HG03064 (cell line): ENCODE data around the gene ZBTB7B.

ENCODE experiments used
- ATAC-seq: cut with Tn5 transposase; IDR thresholded peaks from one replicate; pipeline ENCODE4 v1.9.1; 2021; ENCODE audit warnings: low read depth; ENCODE audit not compliant: unreplicated experiment

The ZBTB7B gene

DNA sequence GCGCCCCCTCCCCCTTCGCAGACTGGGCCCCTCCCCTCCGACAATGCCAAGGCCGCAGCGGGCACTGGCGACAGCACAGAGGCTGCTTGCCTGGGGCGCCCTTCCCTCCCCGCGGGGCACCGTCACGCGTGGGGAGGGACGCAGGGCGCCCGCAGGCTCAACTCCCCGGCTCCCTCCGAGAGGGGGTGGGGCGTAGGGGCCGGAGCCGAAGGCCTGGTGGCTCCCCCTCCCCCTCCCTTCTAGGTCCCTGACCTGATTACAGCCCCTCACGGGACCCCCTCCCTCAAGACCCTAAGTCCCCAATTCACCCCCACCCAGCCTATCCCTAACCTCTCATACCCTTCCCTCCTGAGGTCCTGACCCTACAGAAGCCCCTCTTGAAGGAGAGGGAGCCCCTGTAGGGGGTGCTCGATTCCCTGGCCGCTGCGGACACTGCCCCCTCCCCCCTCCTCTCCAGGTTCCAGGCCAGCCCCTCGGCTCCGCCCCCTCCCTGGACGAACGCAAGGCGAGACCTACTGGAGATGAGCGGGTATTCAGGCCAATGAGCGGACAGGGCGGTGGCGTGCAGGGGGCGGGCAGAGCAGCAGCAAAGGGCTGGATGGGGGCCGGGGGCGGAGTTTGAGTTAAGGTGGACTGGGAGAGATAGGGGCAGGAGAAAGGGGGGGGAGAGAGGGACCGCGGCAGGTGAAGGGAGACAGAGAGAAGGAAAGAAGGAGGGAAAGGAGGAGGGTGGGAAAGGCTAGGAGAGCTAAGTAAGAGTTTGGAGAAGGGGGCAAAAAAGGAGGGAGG lies 733 bp upstream of the ZBTB7B start:
- ATAC-seq = peak; percentile 36

DNA sequence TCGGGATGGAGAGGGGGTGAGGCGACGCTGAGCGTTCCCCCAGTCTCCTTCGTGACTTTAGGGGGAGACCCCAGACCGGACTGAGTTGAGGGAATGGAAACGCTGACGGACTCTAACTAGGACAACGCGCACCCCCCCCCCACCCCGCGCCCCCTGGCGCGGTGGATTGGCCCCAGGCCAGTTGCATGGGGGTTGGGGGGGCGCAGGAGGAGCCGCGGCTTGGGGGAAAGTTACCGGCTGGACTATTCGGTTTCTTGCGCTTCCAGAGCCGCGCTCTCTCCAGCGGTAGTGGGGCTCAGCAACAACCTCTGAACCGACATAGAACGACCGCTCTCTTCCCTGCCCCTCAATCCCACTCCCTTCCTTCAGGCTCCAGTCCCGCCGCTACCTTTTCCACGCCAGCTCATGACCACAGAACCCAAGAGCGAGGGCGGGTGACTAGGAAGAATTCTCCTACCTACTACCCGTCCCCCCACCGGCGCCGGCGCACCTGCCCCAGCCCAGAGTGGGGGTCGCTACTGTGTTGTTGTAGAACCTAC lies 694 bp downstream of the ZBTB7B start:
- ATAC-seq = no peak

DNA sequence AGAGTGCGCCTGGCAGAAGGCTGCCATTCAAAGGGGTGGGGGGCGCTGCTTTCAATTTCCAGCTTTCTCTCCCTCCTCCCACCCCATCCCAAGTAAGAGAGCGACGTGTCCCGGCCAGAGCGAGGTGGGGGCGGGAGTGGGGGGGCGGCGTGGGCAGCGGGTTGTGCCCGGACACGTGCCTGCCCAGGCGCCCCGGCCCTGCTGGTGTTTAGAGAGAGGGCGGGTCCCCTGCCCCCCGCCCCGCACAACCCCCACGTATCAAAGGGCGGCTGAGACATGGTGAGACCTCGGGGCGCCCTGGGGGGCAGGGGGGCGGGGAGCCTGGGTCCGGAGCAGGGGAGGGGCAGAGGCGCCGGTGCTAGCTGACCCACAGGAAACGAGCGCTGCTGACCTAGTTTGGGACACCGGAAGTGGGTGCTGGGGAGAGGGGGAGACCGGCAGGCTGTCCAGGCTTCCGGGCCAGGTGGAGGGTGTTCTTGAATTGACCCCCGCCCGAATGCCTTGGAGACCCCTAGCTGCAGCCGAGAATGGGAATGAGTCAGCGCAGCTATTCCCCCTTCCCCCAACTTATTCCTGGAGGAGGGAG lies 1.3 kb downstream of the ZBTB7B start:
- no peak for ATAC-seq

DNA sequence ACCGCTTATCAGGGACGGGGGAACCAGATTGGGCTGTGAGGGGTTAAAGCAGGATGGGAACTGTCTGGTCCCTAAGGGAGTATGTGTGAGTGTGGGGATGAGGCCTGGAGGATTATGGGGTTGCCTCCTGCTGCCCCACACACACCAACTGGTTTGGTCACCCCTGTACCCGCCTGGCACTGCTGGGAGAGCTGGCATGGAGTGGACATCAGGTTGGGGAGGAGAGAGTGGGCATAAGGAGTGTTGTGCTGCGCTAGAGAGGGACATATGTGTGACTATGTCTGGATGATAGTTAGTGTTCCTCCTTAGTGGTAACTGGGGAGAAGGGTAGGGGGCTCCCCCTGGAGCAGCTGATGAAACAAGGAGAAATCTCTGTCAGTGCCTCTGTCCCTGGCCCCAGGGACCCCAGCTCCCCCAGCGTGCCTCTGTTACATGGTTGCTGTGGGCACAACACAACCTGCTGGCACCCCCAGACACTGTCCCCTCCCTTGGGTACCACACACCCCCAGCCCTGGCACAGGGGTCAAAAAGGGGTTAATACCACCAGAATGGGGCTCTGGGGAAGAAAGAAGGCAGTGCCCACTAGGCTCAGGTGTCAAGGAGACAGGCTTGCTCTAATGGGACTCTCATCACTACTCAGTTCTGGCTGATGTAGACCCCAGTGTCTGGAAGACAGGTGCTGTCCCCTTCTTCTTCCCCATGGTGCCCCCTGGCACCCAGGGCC lies 1.9 kb downstream of the ZBTB7B start:
- ATAC-seq = no peak

DNA sequence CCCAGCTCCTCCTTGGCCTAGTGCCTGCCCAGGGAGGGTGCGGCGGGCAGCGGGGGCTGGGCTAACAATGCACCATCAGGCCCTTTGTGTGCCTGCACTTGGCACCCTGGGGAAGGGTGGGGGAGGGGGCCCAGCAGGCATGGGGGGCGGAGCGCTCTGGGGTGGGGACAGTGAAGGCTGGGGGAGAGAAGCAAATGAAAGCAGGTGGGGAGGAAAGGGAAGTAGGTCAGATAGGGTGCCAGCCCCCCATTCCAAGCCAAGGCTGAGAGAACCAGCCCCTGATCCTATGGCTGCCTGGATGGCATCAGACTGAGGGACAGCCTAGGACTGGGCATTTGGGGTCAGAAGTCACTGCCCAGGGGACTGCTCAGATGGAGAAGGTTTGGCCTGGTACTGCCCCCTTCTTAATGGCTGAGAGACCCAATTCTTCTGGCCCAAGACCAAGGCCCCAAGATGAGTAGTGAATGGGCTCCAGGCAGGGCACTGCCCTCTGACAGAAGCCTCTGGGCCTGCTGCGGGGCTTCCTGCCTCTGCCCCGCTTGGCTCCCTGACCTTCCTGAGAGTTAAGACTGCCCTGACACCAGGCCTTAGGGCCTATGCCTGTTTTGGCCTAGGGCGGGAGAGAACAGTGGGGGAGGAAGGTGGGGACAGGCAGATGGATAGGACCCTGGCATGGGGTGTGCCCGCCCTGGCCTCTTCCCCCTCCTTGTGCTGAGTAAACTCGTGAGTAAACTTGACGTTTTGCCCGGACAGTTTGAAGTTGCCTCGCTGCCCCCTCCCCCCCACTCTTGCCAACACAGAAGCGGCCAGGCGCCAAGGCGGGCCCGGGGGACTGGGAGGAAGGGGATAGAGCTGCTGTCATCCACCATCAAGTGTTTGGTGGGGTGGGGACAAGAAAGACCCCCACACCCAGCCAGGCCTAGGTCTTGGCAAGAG lies 2.7 kb downstream of the ZBTB7B start:
- no peak for ATAC-seq

DNA sequence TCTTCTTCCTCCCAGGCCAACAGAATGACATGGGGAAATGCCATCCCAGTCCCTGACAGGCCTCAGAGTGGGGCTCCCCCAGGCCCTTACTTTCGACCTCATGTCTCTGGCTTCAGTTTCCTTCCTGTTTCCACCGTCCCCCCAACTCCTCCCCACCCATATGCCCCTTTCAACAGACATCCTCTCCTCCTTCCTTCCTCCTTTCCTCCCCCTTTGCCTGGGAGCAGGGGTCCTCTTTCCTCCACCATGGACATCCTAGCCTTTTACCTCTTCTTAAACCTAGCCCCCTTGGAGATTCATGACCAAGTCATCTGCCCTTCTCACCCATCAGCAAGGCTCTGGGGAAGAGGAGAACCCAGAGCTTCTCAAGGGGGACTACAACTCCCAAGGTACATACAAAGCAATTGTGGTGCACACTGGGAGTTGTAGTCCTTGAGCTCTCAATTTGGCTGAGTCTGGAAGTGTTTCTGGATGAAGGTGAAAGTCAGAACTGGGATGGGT lies 4.0 kb downstream of the ZBTB7B start:
- ATAC-seq = no peak

DNA sequence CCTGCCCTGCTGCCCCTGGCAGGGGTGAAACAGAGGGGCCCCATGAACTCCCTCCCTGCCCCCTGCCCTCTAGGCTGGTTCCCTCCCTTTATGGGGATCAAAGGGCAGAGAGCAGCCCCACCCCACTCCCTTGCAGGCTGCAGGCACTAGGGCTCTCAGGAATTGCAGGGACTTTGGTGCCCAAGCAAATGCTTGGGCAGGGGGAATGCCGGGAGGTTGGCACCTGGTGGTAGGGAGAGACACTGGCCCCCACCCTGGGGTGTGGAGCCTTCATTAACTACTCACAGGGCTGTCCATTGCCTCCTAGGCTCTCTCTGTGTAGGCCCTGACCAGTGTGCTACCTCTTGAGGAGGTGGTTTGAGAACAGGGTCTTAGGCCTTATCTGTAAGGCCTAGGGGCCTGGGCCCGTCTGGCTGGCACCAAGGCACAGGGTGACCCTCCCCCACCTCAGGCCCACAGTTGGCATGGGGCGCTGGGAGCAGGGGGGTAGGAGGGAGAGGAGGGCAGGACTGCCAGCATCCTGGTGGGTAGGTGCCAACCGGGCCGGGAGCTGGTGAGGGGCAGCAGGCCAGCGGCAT lies 4.7 kb downstream of the ZBTB7B start:
- no peak for ATAC-seq

DNA sequence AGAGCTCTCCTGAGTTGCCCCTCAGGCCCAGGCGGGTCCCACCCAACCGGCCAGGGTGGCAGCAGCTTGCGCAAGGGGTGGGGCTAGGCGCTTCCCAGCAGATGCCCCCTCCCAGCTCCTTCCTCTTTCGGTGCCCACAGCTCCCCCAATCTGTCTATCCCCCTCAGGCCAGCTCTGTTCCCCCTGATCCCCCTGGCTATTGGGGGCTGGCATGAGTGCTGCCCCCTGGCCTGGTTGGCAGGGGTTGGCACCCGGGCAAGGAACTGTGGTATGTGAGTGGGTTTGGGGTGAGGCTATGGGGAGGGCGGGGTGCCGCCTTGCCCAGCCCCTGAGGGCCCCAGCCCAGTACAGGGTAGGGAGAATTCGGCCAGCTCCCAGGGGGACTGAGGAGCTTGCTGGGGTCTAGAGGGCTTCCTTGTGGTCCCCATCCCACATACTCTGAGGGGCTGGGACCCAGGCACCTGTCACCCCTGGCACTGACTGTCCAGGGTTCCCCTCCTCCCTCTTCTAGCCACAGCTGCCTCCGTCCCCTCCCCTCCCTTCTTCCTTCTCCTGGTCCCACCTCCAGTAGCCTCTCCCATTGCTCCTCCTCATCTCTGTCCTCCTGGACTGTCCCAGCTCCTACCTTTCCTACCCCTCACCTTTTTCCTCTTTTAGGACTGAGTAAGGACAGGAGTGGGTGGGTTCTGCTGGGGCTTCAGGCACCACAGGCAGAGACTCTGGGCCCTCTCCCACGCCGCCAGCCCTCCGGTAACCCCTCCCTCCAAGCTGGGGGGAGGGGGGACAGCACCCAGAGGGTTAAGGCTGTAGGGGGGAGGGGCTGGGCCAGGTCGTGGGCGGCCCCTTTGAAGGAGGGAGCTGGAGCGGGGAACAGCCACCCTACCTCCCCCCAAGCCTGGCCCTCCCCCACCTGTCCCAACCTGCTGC lies 5.7 kb downstream of the ZBTB7B start:
- no peak for ATAC-seq

DNA sequence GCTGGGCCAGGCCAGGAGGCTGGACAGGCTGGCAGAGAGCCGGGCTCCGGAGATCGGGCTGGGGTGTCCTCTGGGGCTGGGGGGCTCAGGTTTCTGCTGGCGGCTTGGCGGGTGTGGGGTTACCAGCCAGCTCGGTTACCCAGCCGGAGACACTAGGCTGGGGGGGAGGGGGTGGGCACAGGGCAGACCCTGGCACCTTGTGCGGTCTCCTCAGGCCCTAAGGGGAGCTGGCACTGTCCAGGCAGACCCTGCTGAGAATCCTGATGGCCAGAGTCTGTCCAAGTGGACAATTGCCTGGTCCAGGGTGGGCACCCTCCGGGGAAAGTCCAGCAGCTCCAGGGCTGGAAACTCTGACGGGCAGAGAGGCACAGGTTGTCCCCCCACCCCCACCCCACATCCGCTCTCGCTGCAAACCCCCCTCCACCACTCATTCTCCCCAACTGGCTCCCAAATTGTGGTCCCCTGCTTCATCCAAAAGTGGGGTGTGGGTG lies 6.7 kb downstream of the ZBTB7B start:
- ATAC-seq = no peak

DNA sequence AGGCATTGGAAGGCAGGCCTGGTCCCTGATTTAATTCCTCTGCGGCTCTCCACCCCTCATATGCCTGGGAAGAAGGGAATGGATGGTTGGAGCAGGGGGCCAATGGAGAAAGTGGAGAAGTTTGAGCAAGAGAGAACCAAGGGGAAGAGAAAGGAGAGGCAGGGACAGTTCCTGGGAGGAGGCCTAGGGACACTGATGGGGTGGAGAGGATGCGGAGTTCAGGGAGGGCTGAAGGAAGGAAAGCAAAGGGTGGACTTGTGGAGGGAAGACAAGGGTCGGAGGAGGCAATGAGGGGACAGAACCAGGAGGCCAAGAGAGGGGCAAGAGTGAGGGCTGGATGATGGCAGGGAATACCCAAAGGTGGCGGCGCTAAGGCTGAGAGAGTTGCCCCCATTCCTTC lies 7.1 kb downstream of the ZBTB7B start:
- no peak for ATAC-seq

DNA sequence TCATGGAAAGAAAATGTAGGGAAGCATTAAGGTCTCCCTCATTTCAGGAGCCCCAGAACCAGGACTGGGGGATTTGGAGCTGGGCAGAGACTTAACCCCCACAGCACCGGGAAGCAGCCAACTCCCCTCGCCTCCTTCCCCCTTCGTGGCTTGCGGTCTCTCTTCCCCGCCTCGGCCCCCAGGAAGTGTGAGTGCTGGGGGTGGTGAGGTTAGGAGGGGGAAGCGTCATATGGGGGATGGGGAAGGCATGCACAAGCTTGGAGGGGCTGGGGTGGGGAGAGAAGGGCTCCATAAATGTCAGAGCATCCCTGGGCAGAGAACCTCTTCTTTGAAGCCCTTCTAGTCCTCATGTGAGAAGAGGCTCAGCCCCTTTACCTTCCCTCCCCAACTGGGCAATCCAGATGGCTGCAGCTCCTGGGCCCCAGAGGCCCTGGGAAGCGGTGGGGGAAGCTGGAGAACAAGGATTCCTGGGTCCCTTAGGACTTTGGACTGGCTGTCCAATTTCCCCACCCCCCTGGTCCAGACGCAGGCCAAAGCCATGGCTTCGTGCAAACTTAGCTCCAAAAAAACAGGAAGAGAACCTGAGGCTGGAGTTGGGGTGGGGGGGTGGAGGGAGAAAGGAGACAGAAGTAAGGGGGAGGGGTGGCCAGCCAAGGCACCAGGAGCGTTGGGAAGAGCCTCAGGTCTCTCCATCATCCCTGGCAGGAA lies 7.8 kb downstream of the ZBTB7B start:
- ATAC-seq = no peak

DNA sequence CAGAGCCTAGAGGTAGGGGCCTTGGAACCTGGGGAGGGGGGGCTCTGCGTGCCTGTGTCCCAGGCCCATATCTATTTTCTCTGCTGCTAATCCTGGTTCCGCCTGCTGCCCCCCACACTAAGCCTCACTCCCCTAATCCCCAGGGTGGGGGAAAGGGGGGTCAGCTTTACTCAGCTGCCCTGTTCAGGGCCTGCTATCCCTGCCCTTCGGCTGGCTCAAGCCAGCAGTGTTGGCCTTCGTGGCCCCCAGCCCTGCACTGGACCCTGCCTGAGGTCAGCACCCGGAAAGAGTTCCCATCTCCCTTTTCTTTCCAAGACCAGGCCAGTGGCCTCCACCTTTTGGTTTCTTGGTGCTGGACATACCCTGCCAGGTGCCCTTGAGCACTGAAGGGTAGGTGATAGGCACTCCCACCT lies 8.4 kb downstream of the ZBTB7B start:
- no peak for ATAC-seq

DNA sequence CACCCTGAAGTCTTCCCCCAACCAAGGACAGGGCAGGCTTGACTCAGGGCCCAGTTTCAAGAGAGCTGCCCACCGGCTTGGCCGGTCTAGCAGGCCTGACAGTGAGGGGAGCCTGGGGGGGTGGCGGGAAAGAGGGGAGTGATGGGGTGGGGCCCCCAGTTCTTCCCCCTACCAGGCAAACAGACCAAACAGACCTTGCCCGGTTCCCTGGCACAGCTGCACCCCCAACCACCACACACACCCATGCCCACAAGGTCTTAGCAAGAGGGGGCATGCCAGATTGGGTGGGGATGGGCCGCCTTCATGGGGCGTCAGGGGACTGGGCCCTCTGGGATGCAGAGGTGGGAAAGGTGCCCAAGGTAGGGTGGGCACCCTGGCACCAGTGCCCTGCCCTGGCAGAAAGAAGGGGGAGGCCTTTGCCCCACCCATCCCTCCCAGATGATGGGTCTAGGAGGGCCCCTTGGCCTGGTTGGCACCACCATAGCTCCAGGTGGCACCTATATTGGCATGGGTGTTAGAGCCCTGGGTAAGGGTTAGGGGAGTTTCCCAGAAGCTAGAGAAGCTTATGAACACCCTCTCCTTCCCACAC lies 8.9 kb downstream of the ZBTB7B start:
- no peak for ATAC-seq

DNA sequence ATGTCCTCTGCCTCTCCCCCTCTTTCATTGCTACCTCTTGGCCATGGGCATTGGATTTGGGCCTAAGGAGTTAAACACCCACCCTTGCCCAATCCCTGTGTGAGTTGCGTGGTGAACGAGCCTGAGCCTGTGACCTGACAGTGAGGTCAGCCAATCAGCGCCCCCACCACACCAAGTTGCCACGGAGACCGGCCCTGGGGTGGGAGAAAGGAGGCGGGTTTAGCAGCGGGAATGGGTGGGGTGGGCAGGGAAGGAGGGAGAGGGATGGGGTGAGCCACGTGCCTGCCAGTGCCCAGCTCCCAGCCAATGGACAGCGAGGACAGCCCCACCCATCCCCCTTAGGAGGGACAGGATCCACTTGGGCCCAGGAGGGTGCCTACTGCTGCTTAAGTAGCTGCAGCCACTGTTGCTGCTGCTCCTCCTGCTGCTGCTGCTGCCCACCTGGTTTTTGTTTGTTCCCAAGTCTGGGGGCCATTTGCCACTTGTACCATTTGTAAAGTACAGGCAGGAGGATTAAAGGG lies 9.5 kb downstream of the ZBTB7B start:
- ATAC-seq = no peak

DNA sequence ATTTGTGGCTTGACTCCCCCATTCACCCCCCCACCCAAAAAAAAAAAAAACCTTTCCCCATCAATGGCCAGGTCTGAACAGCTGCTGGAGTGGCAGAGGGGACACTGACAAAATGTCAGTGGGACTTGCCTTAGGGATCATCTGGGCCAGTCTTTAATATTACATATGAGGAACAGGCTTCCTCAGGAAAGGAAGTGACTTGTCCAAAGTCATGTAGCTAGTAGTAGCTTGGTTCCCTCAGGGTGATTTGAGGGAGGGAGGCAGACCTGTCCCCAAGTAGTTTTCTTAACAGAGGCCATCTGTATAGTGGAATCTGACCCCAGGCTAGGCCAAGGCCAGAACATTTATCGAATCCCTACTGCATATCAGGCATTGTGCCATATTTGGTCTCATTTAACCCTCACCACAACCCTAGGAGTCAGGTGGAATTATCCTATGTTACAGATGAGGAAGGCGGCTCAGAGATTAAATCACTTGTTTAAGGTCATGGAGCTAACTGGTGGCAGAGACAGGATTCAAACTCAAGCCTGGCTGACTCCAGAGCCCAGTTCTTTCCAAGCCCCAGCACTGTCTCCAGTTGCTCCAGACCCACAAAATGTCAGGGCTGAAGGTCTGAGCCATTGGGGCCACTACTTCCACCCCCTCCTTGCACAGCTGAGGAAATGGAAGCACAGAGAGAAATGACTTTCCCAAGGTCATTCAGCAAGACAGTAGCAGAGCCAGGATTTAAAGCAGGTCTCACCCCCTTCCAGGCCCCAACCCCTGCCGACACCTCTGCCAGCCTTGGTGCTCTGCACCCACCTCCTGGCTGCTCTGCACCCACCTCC lies 10.4 kb downstream of the ZBTB7B start:
- ATAC-seq = no peak

DNA sequence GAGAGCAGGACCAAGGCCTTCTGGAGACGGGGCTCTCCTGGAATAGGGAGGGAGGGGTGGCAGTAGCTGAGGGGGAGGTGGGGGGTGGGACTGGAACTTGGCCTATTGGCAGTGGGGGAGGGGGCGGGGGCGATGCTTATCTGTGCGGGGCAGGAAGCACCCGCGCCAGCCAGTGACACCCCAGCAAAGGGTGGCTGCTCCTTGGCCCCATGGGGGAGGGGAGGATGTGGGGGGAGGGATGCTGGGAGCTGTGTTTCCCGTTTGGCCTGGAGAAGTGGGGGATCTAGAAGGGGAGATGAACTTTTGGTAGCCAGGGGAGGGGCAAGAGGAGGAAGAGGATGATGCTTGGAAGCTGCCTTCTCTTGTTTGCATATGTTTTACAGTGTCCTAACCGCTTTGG lies 11.0 kb downstream of the ZBTB7B start:
- no peak for ATAC-seq
